GM20431 (cell line): ENCODE data around the gene PIP5K1A.
"Not testable (repeated sequence)": the region's sequence is repeated elsewhere in the genome, so short reads cannot be mapped to it uniquely, and the experiment has no call there.

Experiments used
- in situ Hi-C: fragments of 300-500 bp; cut with MseI, MboI; formaldehyde crosslinking; loops from one replicate; pipeline ENCODE4 v1.15.0; 2020; ENCODE audit warnings: low sequenced_read_pairs; ENCODE audit not compliant: unreplicated experiment

The PIP5K1A gene

GRCh38 chr1:151189637-151190445 is 8.5 kb upstream of the PIP5K1A start, which contains the start of gene VPS72:
VPS72 (minus strand) TSS chr1:151190197; CDS start chr1:151190121, 76 bp downstream.
- in situ Hi-C loops: no loop called here

GRCh38 chr1:151192047-151192446 is 6.3 kb upstream of the PIP5K1A start:
- in situ Hi-C loops: no loop called here

GRCh38 chr1:151193304-151193703 is 5.0 kb upstream of the PIP5K1A start:
- in situ Hi-C loops: no loop called here

GRCh38 chr1:151193856-151194255 is 4.5 kb upstream of the PIP5K1A start:
- in situ Hi-C loops: no loop called here

- in situ Hi-C loops: not testable (repeated sequence)
Observed at GRCh38 chr1:151194894-151195594, 3.3 kb upstream of the PIP5K1A start.

GRCh38 chr1:151196292-151196800 is 2.0 kb upstream of the PIP5K1A start:
- in situ Hi-C loops: no loop called here

- in situ Hi-C loops: no loop called here
Observed at GRCh38 chr1:151197863-151198253, 494 bp upstream of the PIP5K1A start.

GRCh38 chr1:151199873-151200581 is 1.7 kb downstream of the PIP5K1A start:
- in situ Hi-C loops: no loop called here

GRCh38 chr1:151205381-151205965 is 7.1 kb downstream of the PIP5K1A start:
- in situ Hi-C loops: not testable (repeated sequence)

GRCh38 chr1:151210830-151211229 is 12.5 kb downstream of the PIP5K1A start:
- in situ Hi-C loops: no loop called here

- in situ Hi-C loops: no loop called here
Observed at GRCh38 chr1:151211972-151212705, 13.8 kb downstream of the PIP5K1A start.

- in situ Hi-C loops: no loop called here
Observed at GRCh38 chr1:151213560-151213959, 15.2 kb downstream of the PIP5K1A start.

- in situ Hi-C loops: no loop called here
Observed at GRCh38 chr1:151221616-151222015, 23.3 kb downstream of the PIP5K1A start.

GRCh38 chr1:151222130-151222529 is 23.8 kb downstream of the PIP5K1A start:
- in situ Hi-C loops: no loop called here

GRCh38 chr1:151235235-151235634 is 36.9 kb downstream of the PIP5K1A start:
- in situ Hi-C loops: no loop called here

- in situ Hi-C loops: no loop called here
Observed at GRCh38 chr1:151237678-151238466, 39.5 kb downstream of the PIP5K1A start.

GRCh38 chr1:151238467-151238739 is 40.1 kb downstream of the PIP5K1A start:
- in situ Hi-C loops: no loop called here

- in situ Hi-C loops: no loop called here
Observed at GRCh38 chr1:151242442-151242841, 44.1 kb downstream of the PIP5K1A start.

GRCh38 chr1:151243683-151244216 is 45.4 kb downstream of the PIP5K1A start:
- in situ Hi-C loops: no loop called here
